WTC11 (cell line): Measurements from ENCODE around the gene NUP58. TPM values are rescaled to one million over a fixed set of nuclear protein-coding genes. Genes with fewer than 3 reads are reported as not detected.

Experiments
- ATAC-seq: fragments of 200-7000 bp; cut with Tn5 transposase; 2 replicates; pipeline ENCODE4 v1.10.0; 2021; ENCODE audit warnings: mild to moderate bottlenecking, moderate library complexity
- CTCF ChIA-PET: fragments of 300-600 bp; sonication (Branson Sonifier 250); formaldehyde crosslinking; loops from one replicate; lab custom pipeline; 2021; ENCODE audit warnings: antibody characterized with exemption; lab: Charles Lee
- POLR2A ChIA-PET: fragments of 350-600 bp; sonication (Branson Sonifier 250); formaldehyde crosslinking; loops from one replicate; lab custom pipeline; 2021; ENCODE audit warnings: antibody characterized with exemption; lab: Charles Lee
- DNase-seq: peaks from one replicate; pipeline ENCODE4 v3.0.0; 2021; ENCODE audit warnings: low spot score
- H3K27ac Mint-ChIP-seq: 2 replicates; pipeline ENCODE4 v1.8.0; 2021; ENCODE audit warnings: mixed read lengths
- H3K27me3 Mint-ChIP-seq: 2 replicates; pipeline ENCODE4 v1.8.0; 2021; ENCODE audit warnings: low read depth, mild to moderate bottlenecking, moderate library complexity, mixed read lengths
- H3K36me3 Mint-ChIP-seq: 2 replicates; pipeline ENCODE4 v1.8.0; 2021; ENCODE audit warnings: mixed read lengths
- H3K4me1 Mint-ChIP-seq: 2 replicates; pipeline ENCODE4 v1.8.0; 2022; ENCODE audit warnings: mixed read lengths
- H3K4me3 Mint-ChIP-seq: 2 replicates; pipeline ENCODE4 v1.8.0; 2021; ENCODE audit warnings: mild to moderate bottlenecking, moderate library complexity, mixed read lengths
- H3K9me3 Mint-ChIP-seq: 2 replicates; pipeline ENCODE4 v1.8.0; 2021; ENCODE audit warnings: mixed read lengths
- CBFB ChIP-seq: sonication (generic); formaldehyde crosslinking; IDR thresholded peaks from 2 replicates; pipeline ENCODE4 v1.8.1; 2022; ENCODE audit warnings: mild to moderate bottlenecking, low read depth, missing genetic modification reagents
- E2F5 ChIP-seq: sonication (generic); formaldehyde crosslinking; IDR thresholded peaks from 2 replicates; pipeline ENCODE4 v1.8.1; 2022; ENCODE audit warnings: mild to moderate bottlenecking, moderate library complexity, missing genetic modification reagents
- FOXJ3 ChIP-seq: sonication (generic); formaldehyde crosslinking; IDR thresholded peaks from 2 replicates; pipeline ENCODE4 v1.9.0; 2021; ENCODE audit warnings: missing genetic modification reagents, mild to moderate bottlenecking, borderline replicate concordance
- GRHL2 ChIP-seq: fragments of 250-450 bp; sonication (Bioruptor Pico); IDR thresholded peaks from 2 replicates; pipeline ENCODE4 v1.8.0; 2022; ENCODE audit warnings: mild to moderate bottlenecking, moderate library complexity; ENCODE audit not compliant: insufficient replicate concordance, severe bottlenecking
- HMGA2 ChIP-seq: fragments of 250-450 bp; sonication (Bioruptor Pico); IDR thresholded peaks from 2 replicates; pipeline ENCODE4 v1.4.0; 2021; ENCODE audit warnings: mild to moderate bottlenecking, moderate library complexity
- IRF1 ChIP-seq: sonication (generic); formaldehyde crosslinking; IDR thresholded peaks from 2 replicates; pipeline ENCODE4 v1.8.0; 2023; ENCODE audit warnings: missing genetic modification reagents
- SOX15 ChIP-seq: fragments of 250-450 bp; sonication (Bioruptor Pico); IDR thresholded peaks from 2 replicates; pipeline ENCODE4 v1.9.0; 2021; ENCODE audit warnings: mild to moderate bottlenecking
- TEAD4 ChIP-seq: sonication (generic); formaldehyde crosslinking; IDR thresholded peaks from 2 replicates; pipeline ENCODE4 v1.8.0; 2022; ENCODE audit warnings: mild to moderate bottlenecking, missing genetic modification reagents
- ZNF219 ChIP-seq: sonication (generic); formaldehyde crosslinking; IDR thresholded peaks from 2 replicates; pipeline ENCODE4 v1.8.0; 2023; ENCODE audit warnings: missing genetic modification reagents, mild to moderate bottlenecking, borderline replicate concordance
- ZNF281 ChIP-seq: sonication (generic); formaldehyde crosslinking; IDR thresholded peaks from 2 replicates; pipeline ENCODE4 v1.8.0; 2023; ENCODE audit warnings: mild to moderate bottlenecking, missing genetic modification reagents
- ZNF512 ChIP-seq: sonication (generic); formaldehyde crosslinking; IDR thresholded peaks from 2 replicates; pipeline ENCODE4 v1.8.1; 2022; ENCODE audit warnings: missing genetic modification reagents, borderline replicate concordance
- total RNA-seq: library from RNA; stranded (reverse); gene quantifications from 3 replicates; pipeline ENCODE4 v1.2.3, GENCODE V29; 2021
- TF ChIP-seq, protein P1 (sequence below): fragments of 250-450 bp; sonication (Bioruptor Pico); IDR thresholded peaks from 2 replicates; pipeline ENCODE4 v2.1.2; 2022; ENCODE audit warnings: mild to moderate bottlenecking, moderate library complexity
- TF ChIP-seq, protein P2 (sequence below): sonication (generic); formaldehyde crosslinking; IDR thresholded peaks from 2 replicates; pipeline ENCODE4 v1.8.0; 2022; ENCODE audit warnings: mild to moderate bottlenecking, missing genetic modification reagents
- TF ChIP-seq, protein P3 (sequence below): sonication (generic); formaldehyde crosslinking; IDR thresholded peaks from 2 replicates; pipeline ENCODE4 v1.8.0; 2023; ENCODE audit warnings: missing genetic modification reagents, mild to moderate bottlenecking, borderline replicate concordance

Gene NUP58
- total RNA-seq, 1 experiment from 2014 or later, result 59.0 TPM

GRCh38 chr13:25380741-25381324 lies 79.4 kb downstream of the NUP58 start:
- Mint-ChIP-seq H3K36me3 (no peaks in the 10 kb centered on the region), H3K27ac (no peak overlapping the region), H3K9me3 (no peaks in the 10 kb centered on the region), H3K4me3 (no peak overlapping the region)
- DNase-seq, result no peak
- CTCF ChIA-PET, result no interaction called here
- TF ChIP-seq ZNF281 (CRISPR knock-in tag) (no peak), CBFB (CRISPR knock-in tag) (no peak), ZNF512 (no peak), TEAD4 (CRISPR knock-in tag) (no peak), IRF1 (CRISPR knock-in tag) (no peak)
- TF ChIP-seq, protein P1, sequence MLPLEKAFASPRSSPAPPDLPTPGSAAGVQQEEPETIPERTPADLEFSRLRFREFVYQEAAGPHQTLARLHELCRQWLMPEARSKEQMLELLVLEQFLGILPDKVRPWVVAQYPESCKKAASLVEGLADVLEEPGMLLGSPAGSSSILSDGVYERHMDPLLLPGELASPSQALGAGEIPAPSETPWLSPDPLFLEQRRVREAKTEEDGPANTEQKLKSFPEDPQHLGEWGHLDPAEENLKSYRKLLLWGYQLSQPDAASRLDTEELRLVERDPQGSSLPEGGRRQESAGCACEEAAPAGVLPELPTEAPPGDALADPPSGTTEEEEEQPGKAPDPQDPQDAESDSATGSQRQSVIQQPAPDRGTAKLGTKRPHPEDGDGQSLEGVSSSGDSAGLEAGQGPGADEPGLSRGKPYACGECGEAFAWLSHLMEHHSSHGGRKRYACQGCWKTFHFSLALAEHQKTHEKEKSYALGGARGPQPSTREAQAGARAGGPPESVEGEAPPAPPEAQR, result no peak
- TF ChIP-seq, protein P2, sequence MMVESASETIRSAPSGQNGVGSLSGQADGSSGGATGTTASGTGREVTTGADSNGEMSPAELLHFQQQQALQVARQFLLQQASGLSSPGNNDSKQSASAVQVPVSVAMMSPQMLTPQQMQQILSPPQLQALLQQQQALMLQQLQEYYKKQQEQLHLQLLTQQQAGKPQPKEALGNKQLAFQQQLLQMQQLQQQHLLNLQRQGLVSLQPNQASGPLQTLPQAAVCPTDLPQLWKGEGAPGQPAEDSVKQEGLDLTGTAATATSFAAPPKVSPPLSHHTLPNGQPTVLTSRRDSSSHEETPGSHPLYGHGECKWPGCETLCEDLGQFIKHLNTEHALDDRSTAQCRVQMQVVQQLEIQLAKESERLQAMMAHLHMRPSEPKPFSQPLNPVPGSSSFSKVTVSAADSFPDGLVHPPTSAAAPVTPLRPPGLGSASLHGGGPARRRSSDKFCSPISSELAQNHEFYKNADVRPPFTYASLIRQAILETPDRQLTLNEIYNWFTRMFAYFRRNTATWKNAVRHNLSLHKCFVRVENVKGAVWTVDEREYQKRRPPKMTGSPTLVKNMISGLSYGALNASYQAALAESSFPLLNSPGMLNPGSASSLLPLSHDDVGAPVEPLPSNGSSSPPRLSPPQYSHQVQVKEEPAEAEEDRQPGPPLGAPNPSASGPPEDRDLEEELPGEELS, result no peak
- TF ChIP-seq, all 79 proteins: peak for 0
- H3K4me1 Mint-ChIP-seq, result peaks cover 23% of the 10 kb centered on the region
- ATAC-seq, result no peak
- POLR2A ChIA-PET, result interaction anchor here (1.2 kb wide), 1 partner anchor 23 kb away, joined by 3 read pairs; no protein-coding TSS in a partner anchor
- H3K27me3 Mint-ChIP-seq, result no peaks in the 10 kb centered on the region

- H3K27me3 Mint-ChIP-seq, result no peaks in the 10 kb centered on the region
- no peak for DNase-seq
- H3K36me3 Mint-ChIP-seq, result no peaks in the 10 kb centered on the region
- peaks cover 14% of the 10 kb centered on the region for H3K4me1 Mint-ChIP-seq
- H3K9me3 Mint-ChIP-seq, result no peaks in the 10 kb centered on the region; the same call in 1 of the 2 replicates
- ATAC-seq, result peak; percentile 65
- CTCF ChIA-PET, result interaction anchor here (1.0 to 1.8 kb wide), 2 partner anchors 8 to 10 kb away, joined by 3 to 10 read pairs; no protein-coding TSS in a partner anchor
- POLR2A ChIA-PET, result no interaction called here
- H3K27ac Mint-ChIP-seq, result no peak overlapping the region
- no peak overlapping the region for H3K4me3 Mint-ChIP-seq
- no peak for TF ChIP-seq FOXJ3 (CRISPR knock-in tag)
- TF ChIP-seq, protein P3, sequence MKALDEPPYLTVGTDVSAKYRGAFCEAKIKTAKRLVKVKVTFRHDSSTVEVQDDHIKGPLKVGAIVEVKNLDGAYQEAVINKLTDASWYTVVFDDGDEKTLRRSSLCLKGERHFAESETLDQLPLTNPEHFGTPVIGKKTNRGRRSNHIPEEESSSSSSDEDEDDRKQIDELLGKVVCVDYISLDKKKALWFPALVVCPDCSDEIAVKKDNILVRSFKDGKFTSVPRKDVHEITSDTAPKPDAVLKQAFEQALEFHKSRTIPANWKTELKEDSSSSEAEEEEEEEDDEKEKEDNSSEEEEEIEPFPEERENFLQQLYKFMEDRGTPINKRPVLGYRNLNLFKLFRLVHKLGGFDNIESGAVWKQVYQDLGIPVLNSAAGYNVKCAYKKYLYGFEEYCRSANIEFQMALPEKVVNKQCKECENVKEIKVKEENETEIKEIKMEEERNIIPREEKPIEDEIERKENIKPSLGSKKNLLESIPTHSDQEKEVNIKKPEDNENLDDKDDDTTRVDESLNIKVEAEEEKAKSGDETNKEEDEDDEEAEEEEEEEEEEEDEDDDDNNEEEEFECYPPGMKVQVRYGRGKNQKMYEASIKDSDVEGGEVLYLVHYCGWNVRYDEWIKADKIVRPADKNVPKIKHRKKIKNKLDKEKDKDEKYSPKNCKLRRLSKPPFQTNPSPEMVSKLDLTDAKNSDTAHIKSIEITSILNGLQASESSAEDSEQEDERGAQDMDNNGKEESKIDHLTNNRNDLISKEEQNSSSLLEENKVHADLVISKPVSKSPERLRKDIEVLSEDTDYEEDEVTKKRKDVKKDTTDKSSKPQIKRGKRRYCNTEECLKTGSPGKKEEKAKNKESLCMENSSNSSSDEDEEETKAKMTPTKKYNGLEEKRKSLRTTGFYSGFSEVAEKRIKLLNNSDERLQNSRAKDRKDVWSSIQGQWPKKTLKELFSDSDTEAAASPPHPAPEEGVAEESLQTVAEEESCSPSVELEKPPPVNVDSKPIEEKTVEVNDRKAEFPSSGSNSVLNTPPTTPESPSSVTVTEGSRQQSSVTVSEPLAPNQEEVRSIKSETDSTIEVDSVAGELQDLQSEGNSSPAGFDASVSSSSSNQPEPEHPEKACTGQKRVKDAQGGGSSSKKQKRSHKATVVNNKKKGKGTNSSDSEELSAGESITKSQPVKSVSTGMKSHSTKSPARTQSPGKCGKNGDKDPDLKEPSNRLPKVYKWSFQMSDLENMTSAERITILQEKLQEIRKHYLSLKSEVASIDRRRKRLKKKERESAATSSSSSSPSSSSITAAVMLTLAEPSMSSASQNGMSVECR (CRISPR knock-in tag), result no peak
- TF ChIP-seq ZNF219 (CRISPR knock-in tag), result no peak
- no peak for TF ChIP-seq HMGA2
- no peak for TF ChIP-seq GRHL2 (CRISPR knock-in tag)
- no peak for TF ChIP-seq SOX15 (CRISPR knock-in tag)
- no peak for TF ChIP-seq E2F5 (CRISPR knock-in tag)
Measured at GRCh38 chr13:25384758-25385410, 83.5 kb downstream of the NUP58 start.
